Body of pancreas (tissue), 4 donors: ENCODE data around the gene TSHZ3. TPM values are rescaled to one million over a fixed set of nuclear protein-coding genes. Genes with fewer than 3 reads are reported as not detected.

Experiments
- ATAC-seq: fragments of 150-250 bp; one replicate; pipeline ENCODE4 v1.9.1; 2016
- DNase-seq, 4 donors: peaks; one replicate each; pipeline ENCODE4 v3.0.0-alpha.2; 2019
- H3K27ac ChIP-seq, 4 donors: fragments of 200-600 bp; sonication (generic); 1 replicate in 3 of 4; 2 replicates in 1 of 4; pipeline versions ENCODE4 v1.5.1 to v1.6.1; 2016 to 2019; ENCODE audit warnings: mild to moderate bottlenecking in 1 of 4, mixed read lengths in 1 of 4, moderate library complexity in 1 of 4
- H3K27me3 ChIP-seq, 2 donors: fragments of 200-600 bp; sonication (generic); one replicate each; pipeline ENCODE4 v1.6.0; 2016; ENCODE audit warnings: mild to moderate bottlenecking in 1 of 2
- H3K36me3 ChIP-seq, 2 donors: fragments of 200-600 bp; sonication (generic); replicated peaks in 1 of 2; 2 replicates each; pipeline ENCODE4 v1.5.1; 2016; ENCODE audit warnings: low read depth in 2 of 2; ENCODE audit not compliant: insufficient read depth in 1 of 2
- H3K4me1 ChIP-seq: fragments of 200-600 bp; sonication (generic); one replicate; pipeline ENCODE4 v1.6.0; 2016
- H3K4me3 ChIP-seq, 2 donors: fragments of 200-600 bp; sonication (generic); 1 replicate in 1 of 2; 2 replicates in 1 of 2; pipeline ENCODE4 v1.5.1; 2016 to 2019
- H3K9me3 ChIP-seq, 3 donors: fragments of 200-600 bp; sonication (generic); 1 replicate in 2 of 3; 2 replicates in 1 of 3; pipeline ENCODE4 v1.5.1; 2016
- CTCF ChIP-seq, 7 experiments: fragments of 450-650 bp in 4 of 7; fragments of 200-600 bp in 3 of 7; sonication (generic) in 3 of 7; IDR thresholded peaks; one replicate each; pipeline ENCODE4 v1.5.1; 2016 to 2019; ENCODE audit warnings: antibody characterized with exemption in 7 of 7
- POLR2A ChIP-seq, 3 donors: fragments of 450-650 bp; IDR thresholded peaks; one replicate each; pipeline ENCODE4 v1.6.1; 2016; ENCODE audit warnings: antibody characterized with exemption in 3 of 3, mild to moderate bottlenecking in 2 of 3
- WGBS, 2 donors: methylation state at CpG; one replicate each; pipeline ENCODE4 v1.1.5; 2017; 5-methylcytosine and 5-hydroxymethylcytosine counted together
- intact Hi-C: fragments of 100-400 bp; cut with DNase I; formaldehyde crosslinking; loops from one replicate; pipeline ENCODE4 v1.15.1; 2023
- total RNA-seq, 2 donors: library from RNA; depleted of rRNA; stranded (reverse); fragments of >200 nt; gene quantifications; one replicate each; pipeline ENCODE4 v1.1.0, GENCODE V29; 2016

Gene TSHZ3
- total RNA-seq, 2 donors from 2014 or later: 1.3 to 3.0 TPM

- H3K27me3 ChIP-seq: no peaks in the 10 kb centered on the region
- H3K36me3 ChIP-seq: no peaks in the 10 kb centered on the region
- no peak for ATAC-seq
- no peaks in the 10 kb centered on the region for H3K9me3 ChIP-seq
- WGBS, 2 donors: 73 to 74% methylated on average over 13 to 14 of the region's 14 CpGs
- H3K4me3 ChIP-seq: no peak overlapping the region
- no peak overlapping the region for H3K27ac ChIP-seq
- TF ChIP-seq POLR2A (IDR thresholded peaks at IDR 0.05) (no peak), CTCF (IDR thresholded peaks at IDR 0.05) (no peak)
- H3K4me1 ChIP-seq: no peaks in the 10 kb centered on the region
- intact Hi-C loops: no loop called here
- no peak for DNase-seq
These were observed 22.8 kb downstream of the TSHZ3 start for GRCh38 chr19:31326329-31327028.

- H3K4me3 ChIP-seq: no peak overlapping the region
- no peak for TF ChIP-seq POLR2A (IDR thresholded peaks at IDR 0.05)
- no peak for TF ChIP-seq CTCF (IDR thresholded peaks at IDR 0.05)
- intact Hi-C loops: no loop called here
- H3K4me1 ChIP-seq: no peaks in the 10 kb centered on the region
- ATAC-seq (no peak), DNase-seq (no peak)
- H3K36me3 ChIP-seq: no peaks in the 10 kb centered on the region
- H3K27ac ChIP-seq: no peak overlapping the region
- 93 to 95% methylated on average over 11 of the region's 11 CpGs for WGBS, 2 donors
- H3K9me3 ChIP-seq: no peaks in the 10 kb centered on the region
- H3K27me3 ChIP-seq: no peaks in the 10 kb centered on the region
These were observed 23.9 kb downstream of the TSHZ3 start for GRCh38 chr19:31325342-31325741.

- no peak for DNase-seq
- no peak overlapping the region for H3K27ac ChIP-seq
- TF ChIP-seq CTCF (IDR thresholded peaks at IDR 0.05) (no peak), POLR2A (IDR thresholded peaks at IDR 0.05) (no peak)
- H3K27me3 ChIP-seq: no peaks in the 10 kb centered on the region
- WGBS, 2 donors: 55 to 61% methylated on average over 3 of the region's 3 CpGs
- H3K9me3 ChIP-seq: no peaks in the 10 kb centered on the region
- H3K4me3 ChIP-seq: no peak overlapping the region
- ATAC-seq: no peak
- peaks cover 4% of the 10 kb centered on the region for H3K4me1 ChIP-seq
- intact Hi-C loops: no loop called here
- no peaks in the 10 kb centered on the region for H3K36me3 ChIP-seq
These were observed 29.8 kb downstream of the TSHZ3 start for GRCh38 chr19:31319465-31319864.

GRCh38 chr19:31318790-31319425 lies 30.3 kb downstream of the TSHZ3 start:
- no peak overlapping the region for H3K4me3 ChIP-seq
- intact Hi-C loops: no loop called here
- ATAC-seq (no peak), DNase-seq (no peak)
- H3K4me1 ChIP-seq: peaks cover 4% of the 10 kb centered on the region
- no peaks in the 10 kb centered on the region for H3K27me3 ChIP-seq
- H3K9me3 ChIP-seq: no peaks in the 10 kb centered on the region
- 56 to 66% methylated on average over 6 of the region's 6 CpGs for WGBS, 2 donors
- TF ChIP-seq CTCF (IDR thresholded peaks at IDR 0.05) (no peak), POLR2A (IDR thresholded peaks at IDR 0.05) (no peak)
- H3K27ac ChIP-seq: no peak overlapping the region
- H3K36me3 ChIP-seq: no peaks in the 10 kb centered on the region

GRCh38 chr19:31317570-31317969 lies 31.7 kb downstream of the TSHZ3 start:
- WGBS, 2 donors: 56 to 73% methylated on average over 11 of the region's 11 CpGs
- DNase-seq: no peak
- no peaks in the 10 kb centered on the region for H3K36me3 ChIP-seq
- no peak overlapping the region for H3K4me3 ChIP-seq
- ATAC-seq: no peak
- H3K9me3 ChIP-seq: no peaks in the 10 kb centered on the region
- TF ChIP-seq CTCF (IDR thresholded peaks at IDR 0.05): no peak
- no peak for TF ChIP-seq POLR2A (IDR thresholded peaks at IDR 0.05)
- H3K4me1 ChIP-seq: peaks cover 4% of the 10 kb centered on the region
- H3K27me3 ChIP-seq: no peaks in the 10 kb centered on the region
- no peak overlapping the region for H3K27ac ChIP-seq
- intact Hi-C loops: no loop called here
